Vagina (tissue), 2 donors: ENCODE measurements around the gene WSB2. TPM values are rescaled to one million over a fixed set of nuclear protein-coding genes. Genes with fewer than 3 reads are reported as not detected.
"Not testable (repeated sequence)": the region's sequence is repeated elsewhere in the genome, so short reads cannot be mapped to it uniquely, and the experiment has no call there.

Experiments used
- DNase-seq, 2 donors: peaks; one replicate each; pipeline ENCODE4 v3.0.0-alpha.2; 2017; ENCODE audit errors: extremely low spot score in 2 of 2
- H3K27ac ChIP-seq: fragments of 200-600 bp; sonication (generic); one replicate; pipeline ENCODE4 v1.5.1; 2019
- H3K27me3 ChIP-seq: fragments of 200-600 bp; sonication (generic); one replicate; pipeline ENCODE4 v1.5.1; 2019
- H3K36me3 ChIP-seq, 2 donors: fragments of 200-600 bp; sonication (generic); one replicate each; pipeline ENCODE4 v1.5.1; 2017 to 2019
- H3K4me1 ChIP-seq: fragments of 200-600 bp; sonication (generic); one replicate; pipeline ENCODE4 v1.5.1; 2019
- H3K4me3 ChIP-seq, 2 donors: fragments of 200-600 bp; sonication (generic); 1 replicate in 1 of 2; 2 replicates in 1 of 2; pipeline ENCODE4 v1.5.1; 2016 to 2019
- H3K9me3 ChIP-seq: fragments of 200-600 bp; sonication (generic); one replicate; pipeline ENCODE4 v1.5.1; 2019
- POLR2A ChIP-seq, 2 donors: fragments of 450-650 bp; IDR thresholded peaks; one replicate each; pipeline ENCODE4 v1.6.1; 2017; ENCODE audit warnings: antibody characterized with exemption in 2 of 2, mild to moderate bottlenecking in 2 of 2, moderate library complexity in 2 of 2
- POLR2AphosphoS5 ChIP-seq, 2 donors: sonication (generic); formaldehyde crosslinking; IDR thresholded peaks; one replicate each; pipeline ENCODE4 v1.9.0; 2017; ENCODE audit warnings: antibody characterized with exemption in 2 of 2, mild to moderate bottlenecking in 2 of 2, low read depth in 1 of 2; ENCODE audit not compliant: insufficient read depth in 1 of 2
- intact Hi-C: fragments of 100-400 bp; cut with DNase I; formaldehyde crosslinking; loops from one replicate; pipeline ENCODE4 v1.15.1; 2023
- total RNA-seq: library from RNA; depleted of rRNA; stranded (reverse); fragments of >200 nt; gene quantifications from one replicate; pipeline ENCODE4 v1.2.3, GENCODE V29; 2016
- TF ChIP-seq, protein P1 (sequence below), 3 experiments: fragments of 450-650 bp in 2 of 3; fragments of 200-600 bp in 1 of 3; sonication (generic) in 1 of 3; IDR thresholded peaks; one replicate each; pipeline ENCODE4 v1.5.1; 2017 to 2019; ENCODE audit warnings: antibody characterized with exemption in 3 of 3, mild to moderate bottlenecking in 2 of 3, moderate library complexity in 2 of 3

Gene WSB2
- total RNA-seq, 1 donor from 2014 or later, result 44.0 TPM

DNA sequence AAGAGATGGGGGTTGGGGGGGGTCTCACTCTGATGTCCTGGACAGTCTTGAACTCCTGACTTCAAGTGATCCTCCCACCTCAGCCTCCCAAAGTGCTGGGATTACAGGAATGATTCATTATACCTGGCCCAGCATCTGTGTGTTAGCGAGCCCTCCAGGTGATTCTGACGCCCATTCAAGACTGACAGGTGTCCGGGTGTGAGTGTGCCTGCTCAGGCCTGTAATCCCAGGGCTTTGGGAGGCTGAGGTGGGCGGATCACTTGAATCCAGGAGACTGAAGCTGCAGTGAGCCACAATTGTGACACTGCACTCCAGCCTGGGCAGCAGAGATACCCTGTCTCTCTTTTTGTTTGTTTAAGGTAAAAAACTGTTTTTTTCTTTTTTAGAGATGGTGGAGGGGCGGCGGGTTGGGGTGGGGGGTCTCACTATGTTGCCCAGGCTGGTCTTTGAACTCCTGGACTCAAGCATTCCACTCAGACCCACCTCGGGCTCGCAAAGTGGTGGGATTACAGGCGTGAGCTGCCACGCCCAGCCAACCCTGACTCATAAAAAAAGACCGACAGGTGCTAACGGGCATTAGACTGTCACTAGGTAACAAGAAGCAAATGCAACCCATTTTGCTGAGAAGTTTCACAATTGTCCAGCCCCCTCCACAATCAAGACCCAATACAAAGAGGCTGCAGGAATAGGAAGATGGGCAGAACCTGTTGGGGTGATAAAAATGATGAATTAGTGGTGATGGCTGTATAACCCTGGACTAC lies 38.1 kb upstream of the WSB2 start:
- TF ChIP-seq POLR2A (IDR thresholded peaks at IDR 0.05) (no peak), POLR2AphosphoS5 (IDR thresholded peaks at IDR 0.05; ENCODE audit: insufficient read depth in 1 of 2, low read depth in 1 of 2) (no peak)
- TF ChIP-seq, protein P1, sequence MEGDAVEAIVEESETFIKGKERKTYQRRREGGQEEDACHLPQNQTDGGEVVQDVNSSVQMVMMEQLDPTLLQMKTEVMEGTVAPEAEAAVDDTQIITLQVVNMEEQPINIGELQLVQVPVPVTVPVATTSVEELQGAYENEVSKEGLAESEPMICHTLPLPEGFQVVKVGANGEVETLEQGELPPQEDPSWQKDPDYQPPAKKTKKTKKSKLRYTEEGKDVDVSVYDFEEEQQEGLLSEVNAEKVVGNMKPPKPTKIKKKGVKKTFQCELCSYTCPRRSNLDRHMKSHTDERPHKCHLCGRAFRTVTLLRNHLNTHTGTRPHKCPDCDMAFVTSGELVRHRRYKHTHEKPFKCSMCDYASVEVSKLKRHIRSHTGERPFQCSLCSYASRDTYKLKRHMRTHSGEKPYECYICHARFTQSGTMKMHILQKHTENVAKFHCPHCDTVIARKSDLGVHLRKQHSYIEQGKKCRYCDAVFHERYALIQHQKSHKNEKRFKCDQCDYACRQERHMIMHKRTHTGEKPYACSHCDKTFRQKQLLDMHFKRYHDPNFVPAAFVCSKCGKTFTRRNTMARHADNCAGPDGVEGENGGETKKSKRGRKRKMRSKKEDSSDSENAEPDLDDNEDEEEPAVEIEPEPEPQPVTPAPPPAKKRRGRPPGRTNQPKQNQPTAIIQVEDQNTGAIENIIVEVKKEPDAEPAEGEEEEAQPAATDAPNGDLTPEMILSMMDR (IDR thresholded peaks at IDR 0.05), result no peak
- no peaks in the 10 kb centered on the region for H3K36me3 ChIP-seq
- H3K27ac ChIP-seq, result no peak overlapping the region
- no peak for DNase-seq
- H3K27me3 ChIP-seq, result no peaks in the 10 kb centered on the region
- no peaks in the 10 kb centered on the region for H3K9me3 ChIP-seq
- H3K4me3 ChIP-seq, result no peak overlapping the region
- H3K4me1 ChIP-seq, result peaks cover 12% of the 10 kb centered on the region
- intact Hi-C loops, result no loop called here

DNA sequence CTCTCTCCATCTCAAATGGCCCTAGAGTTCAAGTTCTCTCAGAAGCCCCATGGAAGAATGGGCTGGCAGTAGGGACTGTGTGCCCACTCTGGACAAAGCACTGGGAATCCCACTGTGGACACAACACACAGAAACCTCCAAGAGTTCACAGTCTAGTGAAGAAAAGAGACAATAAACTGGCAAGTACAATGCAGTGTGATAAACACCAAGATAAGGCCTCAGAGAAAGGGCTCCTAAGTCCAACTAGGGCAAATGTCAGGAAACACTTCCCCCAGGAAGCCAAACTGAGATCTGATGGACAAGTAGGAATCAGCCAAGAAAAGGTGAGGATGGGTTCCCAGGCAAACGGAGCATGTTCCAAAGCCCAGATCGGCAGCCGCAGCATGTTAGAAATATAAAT lies 37.4 kb upstream of the WSB2 start:
- no peak overlapping the region for H3K4me3 ChIP-seq
- peaks cover 12% of the 10 kb centered on the region for H3K4me1 ChIP-seq
- TF ChIP-seq POLR2A (IDR thresholded peaks at IDR 0.05) (no peak), POLR2AphosphoS5 (IDR thresholded peaks at IDR 0.05; ENCODE audit: insufficient read depth in 1 of 2, low read depth in 1 of 2) (no peak)
- TF ChIP-seq, protein P1 (IDR thresholded peaks at IDR 0.05), result no peak
- intact Hi-C loops, result no loop called here
- H3K27ac ChIP-seq, result no peak overlapping the region
- H3K27me3 ChIP-seq, result no peaks in the 10 kb centered on the region
- H3K9me3 ChIP-seq, result no peaks in the 10 kb centered on the region
- no peak for DNase-seq
- no peaks in the 10 kb centered on the region for H3K36me3 ChIP-seq

DNA sequence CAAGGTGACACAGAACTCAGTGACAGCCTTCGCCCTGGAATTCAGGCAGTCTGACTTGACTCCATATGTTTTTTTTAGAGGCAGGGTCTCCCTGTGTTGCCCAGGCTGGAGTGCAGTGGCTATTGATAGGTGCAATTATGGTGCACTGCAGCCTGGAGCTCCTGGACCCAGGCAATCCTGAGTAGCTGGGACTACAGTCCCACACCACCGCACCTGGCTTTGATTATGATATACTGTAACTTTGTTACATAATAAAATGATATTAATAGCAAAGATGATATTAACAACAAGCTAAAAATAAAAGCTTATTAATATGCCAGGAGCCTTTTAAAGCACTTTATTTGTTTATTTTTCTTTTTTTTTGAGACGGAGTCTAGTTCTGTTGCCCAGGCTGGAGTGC lies 33.1 kb upstream of the WSB2 start:
- H3K4me1 ChIP-seq, result no peaks in the 10 kb centered on the region

DNA sequence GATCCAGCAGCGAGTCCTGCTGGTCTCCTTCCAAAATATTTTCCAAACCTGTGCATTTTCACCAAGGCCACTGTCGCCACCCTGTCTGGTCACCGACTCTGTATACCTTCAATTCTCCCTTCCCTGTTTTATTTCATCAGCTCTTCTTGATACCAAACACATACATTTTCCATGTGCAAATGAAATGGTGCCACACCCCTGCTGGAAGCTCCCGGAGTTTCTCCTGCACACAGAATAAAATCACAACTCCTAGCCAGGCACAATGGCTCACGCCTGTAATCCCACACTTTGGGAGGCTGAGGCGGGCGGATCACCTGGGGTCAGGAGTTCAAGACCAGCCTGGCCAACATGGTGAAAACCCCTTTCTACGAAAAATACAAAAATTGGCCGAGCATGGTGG lies 28.8 kb upstream of the WSB2 start:
- H3K27me3 ChIP-seq, result no peaks in the 10 kb centered on the region
- no peak for TF ChIP-seq POLR2AphosphoS5 (IDR thresholded peaks at IDR 0.05; ENCODE audit: insufficient read depth in 1 of 2, low read depth in 1 of 2)
- no peak for TF ChIP-seq POLR2A (IDR thresholded peaks at IDR 0.05)
- TF ChIP-seq, protein P1 (IDR thresholded peaks at IDR 0.05), result no peak
- H3K4me3 ChIP-seq, result no peak overlapping the region
- intact Hi-C loops, result no loop called here
- H3K36me3 ChIP-seq, result peaks cover 0 to 8% of the 10 kb centered on the region in 2 donors
- no peaks in the 10 kb centered on the region for H3K4me1 ChIP-seq
- DNase-seq, result no peak
- no peaks in the 10 kb centered on the region for H3K9me3 ChIP-seq
- no peak overlapping the region for H3K27ac ChIP-seq

More for the DNA sequence above, 33.1 kb upstream of the WSB2 start:
- Histone ChIP-seq H3K36me3 (peaks cover 0 to 8% of the 10 kb centered on the region in 2 donors), H3K27ac (no peak overlapping the region), H3K4me3 (no peak overlapping the region), H3K27me3 (no peaks in the 10 kb centered on the region), H3K9me3 (no peaks in the 10 kb centered on the region)
- no peak for TF ChIP-seq POLR2AphosphoS5 (IDR thresholded peaks at IDR 0.05; ENCODE audit: insufficient read depth in 1 of 2, low read depth in 1 of 2)
- TF ChIP-seq POLR2A (IDR thresholded peaks at IDR 0.05), result no peak
- TF ChIP-seq, protein P1 (IDR thresholded peaks at IDR 0.05), result no peak
- intact Hi-C loops, result no loop called here
- DNase-seq, result no peak

DNA sequence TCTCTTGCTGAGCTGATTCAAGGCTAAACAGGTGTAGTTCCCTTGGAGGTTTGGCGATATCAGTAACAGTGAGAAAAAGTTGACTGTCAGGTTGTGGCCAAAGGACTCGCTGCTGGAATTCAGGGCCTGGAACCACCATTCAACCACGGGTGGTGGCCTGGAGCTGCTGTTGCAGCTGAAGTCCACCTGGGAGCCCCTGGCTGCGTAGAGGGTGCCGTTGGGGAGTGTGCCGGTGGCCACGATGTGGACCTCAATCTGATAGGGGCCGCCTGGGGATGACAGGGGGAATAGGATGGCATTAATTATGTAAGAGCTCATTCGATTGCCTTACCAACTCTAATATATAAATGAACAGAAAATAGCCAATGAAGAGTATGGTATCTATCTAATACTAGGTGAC lies 21.2 kb upstream of the WSB2 start:
- TF ChIP-seq, protein P1 (IDR thresholded peaks at IDR 0.05), result no peak
- no peak for TF ChIP-seq POLR2AphosphoS5 (IDR thresholded peaks at IDR 0.05; ENCODE audit: insufficient read depth in 1 of 2, low read depth in 1 of 2)
- TF ChIP-seq POLR2A (IDR thresholded peaks at IDR 0.05), result no peak
- intact Hi-C loops, result no loop called here
- no peaks in the 10 kb centered on the region for H3K4me1 ChIP-seq
- H3K36me3 ChIP-seq, result peaks cover 0 to 24% of the 10 kb centered on the region in 2 donors
- H3K9me3 ChIP-seq, result no peaks in the 10 kb centered on the region
- no peak overlapping the region for H3K27ac ChIP-seq
- DNase-seq, result no peak
- H3K4me3 ChIP-seq, result no peak overlapping the region
- H3K27me3 ChIP-seq, result no peaks in the 10 kb centered on the region

DNA sequence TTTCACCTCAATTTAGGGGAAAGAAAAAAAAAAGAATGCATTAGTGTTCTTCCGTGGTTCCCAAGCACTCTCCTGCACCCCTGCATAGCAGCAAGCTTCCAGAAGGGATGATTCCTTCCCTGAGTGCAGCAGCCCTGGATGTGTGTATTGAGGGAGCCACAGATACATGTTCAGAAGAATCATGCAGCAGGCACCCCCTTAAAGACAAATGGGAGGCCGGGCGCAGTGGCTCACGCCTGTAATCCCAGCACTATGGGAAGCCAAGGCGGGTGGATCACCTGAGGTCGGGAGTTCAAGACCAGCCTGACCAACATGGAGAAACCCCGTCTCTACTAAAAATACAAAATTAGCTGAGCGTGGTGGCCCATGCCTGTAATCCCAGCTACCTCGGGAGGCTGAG lies 20.5 kb upstream of the WSB2 start:
- H3K27me3 ChIP-seq, intact Hi-C loops, H3K9me3 ChIP-seq, H3K4me1 ChIP-seq, H3K4me3 ChIP-seq, DNase-seq, H3K27ac ChIP-seq: not testable (repeated sequence)
- H3K36me3 ChIP-seq, result peaks cover 0 to 24% of the 10 kb centered on the region in 2 donors
